Erythroblast (primary cell): ENCODE measurements around the gene RDM1.

Source experiments
- GATA1 ChIP-seq: IDR thresholded peaks from 2 replicates; pipeline ENCODE4 v1.6.1; 2011; ENCODE audit warnings: low read depth, mild to moderate bottlenecking, control low read depth, low read length, moderate library complexity
- POLR2A ChIP-seq: IDR thresholded peaks from 2 replicates; pipeline ENCODE4 v1.6.1; 2011; ENCODE audit warnings: mild to moderate bottlenecking, low read length

GRCh38 chr17:35969558-35970380, 39.2 kb upstream of the RDM1 start:
- TF ChIP-seq POLR2A = no peak
- TF ChIP-seq GATA1 = no peak
